MM.1S (cell line): ENCODE measurements around the gene FHOD1.

ENCODE experiments used
- DNase-seq: peaks from one replicate; pipeline ENCODE4 v3.0.0-alpha.2; 2015
- H2AFZ ChIP-seq: fragments of 300-600 bp; sonication (generic); 2 replicates; pipeline ENCODE4 v1.6.0; 2016; ENCODE audit warnings: antibody characterized with exemption, low read length
- H3F3A ChIP-seq: fragments of 300-600 bp; sonication (generic); 2 replicates; pipeline ENCODE4 v1.6.1; 2016; ENCODE audit warnings: mild to moderate bottlenecking, antibody characterized with exemption, low read length, moderate library complexity, mixed read lengths; ENCODE audit not compliant: insufficient read depth
- H3K27ac ChIP-seq: fragments of 300-600 bp; sonication (generic); 2 replicates; pipeline ENCODE4 v1.5.1; 2016; ENCODE audit warnings: mild to moderate bottlenecking, low read length
- H3K27me3 ChIP-seq: fragments of 300-600 bp; sonication (generic); replicated peaks from 2 replicates; pipeline ENCODE4 v1.6.0; 2016; ENCODE audit warnings: low read length; ENCODE audit not compliant: insufficient read depth
- H3K36me3 ChIP-seq: fragments of 300-600 bp; sonication (generic); replicated peaks from 2 replicates; pipeline ENCODE4 v1.6.1; 2016; ENCODE audit warnings: mild to moderate bottlenecking, low read length, mixed read lengths; ENCODE audit not compliant: insufficient read depth
- H3K4me1 ChIP-seq: fragments of 300-600 bp; sonication (generic); 2 replicates; pipeline ENCODE4 v1.6.1; 2016; ENCODE audit warnings: low read length, mixed read lengths
- H3K4me2 ChIP-seq: fragments of 300-600 bp; sonication (generic); 2 replicates; pipeline ENCODE4 v1.6.0; 2016; ENCODE audit warnings: low read depth, low read length
- H3K4me3 ChIP-seq: fragments of 300-600 bp; sonication (generic); 2 replicates; pipeline ENCODE4 v1.5.1; 2016; ENCODE audit warnings: low read length, mixed read lengths
- H3K79me2 ChIP-seq: fragments of 300-600 bp; sonication (generic); 2 replicates; pipeline ENCODE4 v1.6.1; 2016; ENCODE audit warnings: mixed run types, low read length, mixed read lengths
- H3K9ac ChIP-seq: fragments of 300-600 bp; sonication (generic); 2 replicates; pipeline ENCODE4 v1.6.1; 2016; ENCODE audit warnings: low read length, mixed read lengths
- H3K9me2 ChIP-seq: fragments of 300-600 bp; sonication (generic); replicated peaks from 2 replicates; pipeline ENCODE4 v1.6.1; 2016; ENCODE audit warnings: mild to moderate bottlenecking, low read length, mixed read lengths; ENCODE audit not compliant: insufficient read depth
- H3K9me3 ChIP-seq: fragments of 300-600 bp; sonication (generic); replicated peaks from 2 replicates; pipeline ENCODE4 v1.6.1; 2016; ENCODE audit warnings: mild to moderate bottlenecking, low read length, mixed read lengths; ENCODE audit not compliant: insufficient read depth
- H4K20me1 ChIP-seq: fragments of 300-600 bp; sonication (generic); 2 replicates; pipeline ENCODE4 v1.6.1; 2016; ENCODE audit warnings: mild to moderate bottlenecking, low read length, moderate library complexity, mixed read lengths; ENCODE audit not compliant: insufficient read depth
- CTCF ChIP-seq: fragments of 300-600 bp; sonication (generic); IDR thresholded peaks from 2 replicates; pipeline ENCODE4 v1.5.1; 2016; ENCODE audit warnings: antibody characterized with exemption, low read length, mixed read lengths
- EZH2 ChIP-seq: fragments of 300-600 bp; sonication (generic); optimal IDR thresholded peaks from 2 replicates; pipeline ENCODE3; 2017; ENCODE audit warnings: low read depth, mild to moderate bottlenecking, antibody characterized with exemption, low read length, mixed read lengths
- EZH2phosphoT487 ChIP-seq: fragments of 300-600 bp; sonication (generic); IDR thresholded peaks from 2 replicates; pipeline ENCODE4 v1.6.1; 2018; ENCODE audit warnings: antibody characterized with exemption, low read length

Gene FHOD1

GRCh38 chr16:67208154-67208896, 39.0 kb downstream of the FHOD1 start:
- no peak overlapping the region for H3K27ac ChIP-seq
- H2AFZ ChIP-seq = no peak overlapping the region
- TF ChIP-seq CTCF (no peak), EZH2phosphoT487 (no peak), EZH2 (no peak)
- DNase-seq = no peak
- no peak overlapping the region for H3K4me2 ChIP-seq
- no peak overlapping the region for H3K4me3 ChIP-seq
- H3K27me3 ChIP-seq = no peaks in the 10 kb centered on the region
- no peaks in the 10 kb centered on the region for H3K4me1 ChIP-seq
- H3K79me2 ChIP-seq = no peaks in the 10 kb centered on the region
- no peaks in the 10 kb centered on the region for H3F3A ChIP-seq
- H4K20me1 ChIP-seq = no peaks in the 10 kb centered on the region
- no peak overlapping the region for H3K9ac ChIP-seq
- H3K9me3 ChIP-seq = no peaks in the 10 kb centered on the region
- no peaks in the 10 kb centered on the region for H3K36me3 ChIP-seq
- no peaks in the 10 kb centered on the region for H3K9me2 ChIP-seq

- H3K27ac ChIP-seq = no peak overlapping the region
- H3F3A ChIP-seq = no peaks in the 10 kb centered on the region
- no peaks in the 10 kb centered on the region for H3K9me3 ChIP-seq
- H4K20me1 ChIP-seq = no peaks in the 10 kb centered on the region
- no peak overlapping the region for H3K4me2 ChIP-seq
- no peak overlapping the region for H3K9ac ChIP-seq
- TF ChIP-seq EZH2 (no peak), EZH2phosphoT487 (no peak), CTCF (no peak)
- H3K4me3 ChIP-seq = no peak overlapping the region
- H3K9me2 ChIP-seq = no peaks in the 10 kb centered on the region
- H3K79me2 ChIP-seq = no peaks in the 10 kb centered on the region
- no peaks in the 10 kb centered on the region for H3K36me3 ChIP-seq
- DNase-seq = no peak
- H3K4me1 ChIP-seq = no peaks in the 10 kb centered on the region
- H2AFZ ChIP-seq = no peak overlapping the region
- H3K27me3 ChIP-seq = no peaks in the 10 kb centered on the region
Measured at GRCh38 chr16:67207249-67208091, 39.8 kb downstream of the FHOD1 start.

GRCh38 chr16:67206838-67207248, 40.4 kb downstream of the FHOD1 start:
- Histone ChIP-seq H3K4me3 (no peak overlapping the region), H3K4me2 (no peak overlapping the region), H3K9me3 (no peaks in the 10 kb centered on the region), H3K36me3 (no peaks in the 10 kb centered on the region), H3K9me2 (no peaks in the 10 kb centered on the region), H4K20me1 (no peaks in the 10 kb centered on the region), H3K79me2 (no peaks in the 10 kb centered on the region), H3F3A (no peaks in the 10 kb centered on the region), H2AFZ (no peak overlapping the region), H3K27me3 (no peaks in the 10 kb centered on the region), H3K4me1 (no peaks in the 10 kb centered on the region), H3K9ac (no peak overlapping the region), H3K27ac (no peak overlapping the region)
- no peak for TF ChIP-seq EZH2phosphoT487
- no peak for TF ChIP-seq EZH2
- TF ChIP-seq CTCF = no peak
- no peak for DNase-seq
